ENCODE measurements around the gene EGR1.

GRCh38 chr5:138454121-138454520 is 11.2 kb upstream of the EGR1 start:
- TF ChIP-seq CTCF (IDR thresholded peaks at IDR 0.05; ENCODE audit: poor library complexity, severe bottlenecking) (no peak), EP300 (conservative IDR thresholded peaks at IDR 0.05; ENCODE audit: poor library complexity, severe bottlenecking) (no peak), TAF1 (IDR thresholded peaks at IDR 0.05; ENCODE audit: low read depth) (no peak), EZH2 (IDR thresholded peaks at IDR 0.05; ENCODE audit: borderline replicate concordance, insufficient read depth, low read length, poor library complexity, severe bottlenecking) (no peak)

All from neural cell (in vitro differentiated cells).